Right lobe of liver (tissue), 4 donors: ENCODE measurements around the gene MAG.
"Not testable (repeated sequence)": the region's sequence is repeated elsewhere in the genome, so short reads cannot be mapped to it uniquely, and the experiment has no call there.

Experiments used
- POLR2A ChIP-seq: fragments of 450-650 bp; IDR thresholded peaks from one replicate; pipeline ENCODE4 v1.6.1; 2017; ENCODE audit warnings: antibody characterized with exemption, mild to moderate bottlenecking
- TF ChIP-seq, protein P1 (sequence below), 4 donors: fragments of 200-600 bp in 3 of 4; fragments of 450-650 bp in 1 of 4; IDR thresholded peaks; one replicate each; pipeline versions ENCODE4 v1.5.1 to v1.8.0; 2016 to 2022; ENCODE audit warnings: antibody characterized with exemption in 4 of 4, mild to moderate bottlenecking in 2 of 4
- donor health status: DM: no; HTN: no; CAD: no.
- donor health status: DM: no; HTN: no; CAD: no.
- donor health status: DM: no; HTN: yes; CAD: no.

- TF ChIP-seq, protein P1, sequence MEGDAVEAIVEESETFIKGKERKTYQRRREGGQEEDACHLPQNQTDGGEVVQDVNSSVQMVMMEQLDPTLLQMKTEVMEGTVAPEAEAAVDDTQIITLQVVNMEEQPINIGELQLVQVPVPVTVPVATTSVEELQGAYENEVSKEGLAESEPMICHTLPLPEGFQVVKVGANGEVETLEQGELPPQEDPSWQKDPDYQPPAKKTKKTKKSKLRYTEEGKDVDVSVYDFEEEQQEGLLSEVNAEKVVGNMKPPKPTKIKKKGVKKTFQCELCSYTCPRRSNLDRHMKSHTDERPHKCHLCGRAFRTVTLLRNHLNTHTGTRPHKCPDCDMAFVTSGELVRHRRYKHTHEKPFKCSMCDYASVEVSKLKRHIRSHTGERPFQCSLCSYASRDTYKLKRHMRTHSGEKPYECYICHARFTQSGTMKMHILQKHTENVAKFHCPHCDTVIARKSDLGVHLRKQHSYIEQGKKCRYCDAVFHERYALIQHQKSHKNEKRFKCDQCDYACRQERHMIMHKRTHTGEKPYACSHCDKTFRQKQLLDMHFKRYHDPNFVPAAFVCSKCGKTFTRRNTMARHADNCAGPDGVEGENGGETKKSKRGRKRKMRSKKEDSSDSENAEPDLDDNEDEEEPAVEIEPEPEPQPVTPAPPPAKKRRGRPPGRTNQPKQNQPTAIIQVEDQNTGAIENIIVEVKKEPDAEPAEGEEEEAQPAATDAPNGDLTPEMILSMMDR (IDR thresholded peaks at IDR 0.05) = not testable (repeated sequence)
- TF ChIP-seq POLR2A = not testable (repeated sequence)
Measured at GRCh38 chr19:35360081-35360480, 68.1 kb downstream of the MAG start.
